Keratinocyte (primary cell): Measurements from ENCODE around the gene STX8.

Experiments
- CTCF ChIP-seq, 3 experiments: IDR thresholded peaks in 1 of 3; conservative IDR thresholded peaks in 1 of 3; optimal IDR thresholded peaks in 1 of 3; 2 replicates in 2 of 3; 3 replicates in 1 of 3; pipeline versions ENCODE3 to v1.5.1; 2011; ENCODE audit warnings: low read length in 3 of 3, mild to moderate bottlenecking in 3 of 3, moderate library complexity in 2 of 3, control low read depth in 1 of 3, inconsistent platforms in 1 of 3; ENCODE audit not compliant: insufficient read depth in 2 of 3; ENCODE audit errors: extremely low read depth in 1 of 3
- EZH2 ChIP-seq: IDR thresholded peaks from one replicate; pipeline ENCODE4 v1.6.1; 2012; ENCODE audit warnings: inconsistent platforms, mild to moderate bottlenecking, low read length, moderate library complexity

- TF ChIP-seq EZH2 (no peak), CTCF (optimal IDR thresholded peaks at IDR 0.05 in 1 of 3, IDR thresholded peaks at IDR 0.05 in 1 of 3, conservative IDR thresholded peaks at IDR 0.05 in 1 of 3; ENCODE audit: extremely low read depth in 1 of 3, insufficient read depth in 2 of 3, low read length in 3 of 3) (no peak)
These were observed 304.7 kb downstream of the STX8 start for GRCh38 chr17:9270921-9271320.
